GM18868 (cell line): Measurements from ENCODE around the gene IFRD2.
"Not testable (repeated sequence)": the region's sequence is repeated elsewhere in the genome, so short reads cannot be mapped to it uniquely, and the experiment has no call there.

Experiments
- ATAC-seq: cut with Tn5 transposase; IDR thresholded peaks from one replicate; pipeline ENCODE4 v1.9.1; 2021; ENCODE audit warnings: mild to moderate bottlenecking, moderate library complexity; ENCODE audit not compliant: unreplicated experiment

IFRD2 gene

GRCh38 chr3:50268703-50269451, 23.4 kb downstream of the IFRD2 start, which contains the start of gene SEMA3B:
TSS of gene SEMA3B (plus strand) at chr3:50269147. CDS start at chr3:50269241, 94 bp downstream.
- no peak for ATAC-seq

GRCh38 chr3:50268276-50268675, 24.0 kb downstream of the IFRD2 start:
- no peak for ATAC-seq

GRCh38 chr3:50267280-50267913, 24.8 kb downstream of the IFRD2 start:
- no peak for ATAC-seq

- no peak for ATAC-seq
Measured at GRCh38 chr3:50266836-50267235, 25.4 kb downstream of the IFRD2 start.

GRCh38 chr3:50266017-50266416, 26.2 kb downstream of the IFRD2 start:
- ATAC-seq: no peak

- ATAC-seq: no peak
Measured at GRCh38 chr3:50265571-50265970, 26.7 kb downstream of the IFRD2 start.

- no peak for ATAC-seq
Measured at GRCh38 chr3:50264964-50265485, 27.2 kb downstream of the IFRD2 start.

GRCh38 chr3:50264383-50264963, 27.8 kb downstream of the IFRD2 start:
- ATAC-seq: no peak

GRCh38 chr3:50263478-50264382, 28.5 kb downstream of the IFRD2 start:
- ATAC-seq: no peak

- ATAC-seq: no peak
Measured at GRCh38 chr3:50262778-50263177, 29.5 kb downstream of the IFRD2 start.

- ATAC-seq: not testable (repeated sequence)
Measured at GRCh38 chr3:50262200-50262599, 30.0 kb downstream of the IFRD2 start.

GRCh38 chr3:50261505-50261904, 30.7 kb downstream of the IFRD2 start:
- ATAC-seq: no peak

- no peak for ATAC-seq
Measured at GRCh38 chr3:50260942-50261441, 31.2 kb downstream of the IFRD2 start.

- peak; percentile 89 for ATAC-seq
Measured at GRCh38 chr3:50260027-50260941, 31.9 kb downstream of the IFRD2 start.

- ATAC-seq: peak; percentile 18
Measured at GRCh38 chr3:50259432-50260026, 32.7 kb downstream of the IFRD2 start.

GRCh38 chr3:50258979-50259378, 33.2 kb downstream of the IFRD2 start:
- ATAC-seq: no peak

- no peak for ATAC-seq
Measured at GRCh38 chr3:50258029-50258680, 34.1 kb downstream of the IFRD2 start.
